Gastrocnemius medialis (tissue), 4 donors: ENCODE results near the gene CNTN4. TPM values are rescaled to one million over a fixed set of nuclear protein-coding genes. Genes with fewer than 3 reads are reported as not detected.

Experiments
- ATAC-seq, 2 donors: fragments of 150-250 bp; one replicate each; pipeline ENCODE4 v1.9.1; 2016
- DNase-seq, 2 donors: peaks; one replicate each; pipeline ENCODE4 v3.0.0-alpha.2; 2019
- H3K27ac ChIP-seq, 4 donors: fragments of 200-600 bp; sonication (generic); 1 replicate in 1 of 4; 2 replicates in 3 of 4; pipeline ENCODE4 v1.5.1; 2016 to 2018; ENCODE audit warnings: mild to moderate bottlenecking in 2 of 4, moderate library complexity in 1 of 4
- H3K27me3 ChIP-seq, 3 donors: fragments of 200-600 bp; sonication (generic) in 2 of 3; 1 replicate in 1 of 3; 2 replicates in 2 of 3; pipeline versions ENCODE4 v1.5.1 to v1.6.0; 2016 to 2019; ENCODE audit warnings: mild to moderate bottlenecking in 1 of 3, moderate library complexity in 1 of 3
- H3K36me3 ChIP-seq, 2 donors: fragments of 200-600 bp; sonication (generic) in 1 of 2; one replicate each; pipeline ENCODE4 v1.5.1; 2017 to 2018
- H3K4me1 ChIP-seq, 2 donors: fragments of 200-600 bp; sonication (generic) in 1 of 2; one replicate each; pipeline ENCODE4 v1.5.1; 2016 to 2017; ENCODE audit warnings: mild to moderate bottlenecking in 2 of 2
- H3K4me3 ChIP-seq, 4 donors: fragments of 200-600 bp; sonication (generic) in 3 of 4; 1 replicate in 1 of 4; 2 replicates in 3 of 4; pipeline ENCODE4 v1.5.1; 2016 to 2019; ENCODE audit warnings: mild to moderate bottlenecking in 2 of 4
- H3K9me3 ChIP-seq, 3 donors: fragments of 200-600 bp; sonication (generic) in 2 of 3; 1 replicate in 1 of 3; 2 replicates in 2 of 3; pipeline ENCODE4 v1.5.1; 2016 to 2019
- POLR2A ChIP-seq, 2 donors: fragments of 450-650 bp; IDR thresholded peaks; one replicate each; pipeline ENCODE4 v1.6.1; 2017; ENCODE audit warnings: antibody characterized with exemption in 2 of 2, mild to moderate bottlenecking in 2 of 2, moderate library complexity in 2 of 2
- in situ Hi-C, 4 donors: fragments of 200-750 bp; cut with MboI; loops; one replicate each; pipeline versions ENCODE4 v1.15.0 to v1.8.0; 2017; ENCODE audit warnings: low sequenced_read_pairs in 4 of 4
- intact Hi-C: fragments of 100-400 bp; cut with DNase I; formaldehyde crosslinking; loops from one replicate; pipeline ENCODE4 v1.15.1; 2023; ENCODE audit warnings: low total_unique reads
- total RNA-seq, 4 donors: library from RNA; depleted of rRNA; stranded (reverse); fragments of >200 nt; gene quantifications; one replicate each; pipeline versions ENCODE4 v1.1.0 to v1.2.3, GENCODE V29; 2016
- TF ChIP-seq, protein P1 (sequence below), 5 experiments: fragments of 450-650 bp in 3 of 5; fragments of 200-600 bp in 2 of 5; sonication (generic) in 2 of 5; IDR thresholded peaks in 4 of 5; conservative IDR thresholded peaks in 1 of 5; 1 replicate in 4 of 5; 2 replicates in 1 of 5; pipeline ENCODE4 v1.5.1; 2016 to 2019; ENCODE audit warnings: antibody characterized with exemption in 5 of 5, mild to moderate bottlenecking in 3 of 5, moderate library complexity in 3 of 5

The CNTN4 gene
- total RNA-seq, 4 donors from 2014 or later: 0.51 to 1.9 (median 1.4) TPM

- intact Hi-C loops (no loop called here), in situ Hi-C loops (no loop called here)
- no peaks in the 10 kb centered on the region for H3K4me1 ChIP-seq
- no peaks in the 10 kb centered on the region for H3K36me3 ChIP-seq
- H3K27me3 ChIP-seq: no peaks in the 10 kb centered on the region
- H3K9me3 ChIP-seq: no peaks in the 10 kb centered on the region
- DNase-seq (no peak), ATAC-seq (no peak)
- H3K27ac ChIP-seq: no peak overlapping the region
- TF ChIP-seq, protein P1, sequence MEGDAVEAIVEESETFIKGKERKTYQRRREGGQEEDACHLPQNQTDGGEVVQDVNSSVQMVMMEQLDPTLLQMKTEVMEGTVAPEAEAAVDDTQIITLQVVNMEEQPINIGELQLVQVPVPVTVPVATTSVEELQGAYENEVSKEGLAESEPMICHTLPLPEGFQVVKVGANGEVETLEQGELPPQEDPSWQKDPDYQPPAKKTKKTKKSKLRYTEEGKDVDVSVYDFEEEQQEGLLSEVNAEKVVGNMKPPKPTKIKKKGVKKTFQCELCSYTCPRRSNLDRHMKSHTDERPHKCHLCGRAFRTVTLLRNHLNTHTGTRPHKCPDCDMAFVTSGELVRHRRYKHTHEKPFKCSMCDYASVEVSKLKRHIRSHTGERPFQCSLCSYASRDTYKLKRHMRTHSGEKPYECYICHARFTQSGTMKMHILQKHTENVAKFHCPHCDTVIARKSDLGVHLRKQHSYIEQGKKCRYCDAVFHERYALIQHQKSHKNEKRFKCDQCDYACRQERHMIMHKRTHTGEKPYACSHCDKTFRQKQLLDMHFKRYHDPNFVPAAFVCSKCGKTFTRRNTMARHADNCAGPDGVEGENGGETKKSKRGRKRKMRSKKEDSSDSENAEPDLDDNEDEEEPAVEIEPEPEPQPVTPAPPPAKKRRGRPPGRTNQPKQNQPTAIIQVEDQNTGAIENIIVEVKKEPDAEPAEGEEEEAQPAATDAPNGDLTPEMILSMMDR (IDR thresholded peaks at IDR 0.05 in 4 of 5, conservative IDR thresholded peaks at IDR 0.05 in 1 of 5): no peak
- TF ChIP-seq POLR2A (IDR thresholded peaks at IDR 0.05): no peak
- no peak overlapping the region for H3K4me3 ChIP-seq
These were observed 74.0 kb downstream of the CNTN4 start for GRCh38 chr3:2172561-2173171.

- in situ Hi-C loops: no loop called here
These were observed 82.0 kb downstream of the CNTN4 start for GRCh38 chr3:2180634-2181033.

GRCh38 chr3:2198776-2199279 is 100.2 kb downstream of the CNTN4 start:
- Histone ChIP-seq H3K4me1 (no peaks in the 10 kb centered on the region), H3K36me3 (no peaks in the 10 kb centered on the region), H3K27ac (no peak overlapping the region), H3K4me3 (no peak overlapping the region), H3K27me3 (no peaks in the 10 kb centered on the region), H3K9me3 (no peaks in the 10 kb centered on the region)
- no peak for ATAC-seq
- TF ChIP-seq POLR2A (IDR thresholded peaks at IDR 0.05): no peak
- TF ChIP-seq, protein P1 (IDR thresholded peaks at IDR 0.05 in 4 of 5, conservative IDR thresholded peaks at IDR 0.05 in 1 of 5): no peak
- DNase-seq: no peak
- in situ Hi-C loops: no loop called here
- intact Hi-C loops: no loop called here

More at GRCh38 chr3:2180634-2181033, 82.0 kb downstream of the CNTN4 start:
- TF ChIP-seq POLR2A (IDR thresholded peaks at IDR 0.05): no peak
- TF ChIP-seq, protein P1 (IDR thresholded peaks at IDR 0.05 in 4 of 5, conservative IDR thresholded peaks at IDR 0.05 in 1 of 5): no peak
- intact Hi-C loops: no loop called here
- ATAC-seq (no peak), DNase-seq (no peak)
- Histone ChIP-seq H3K27me3 (no peaks in the 10 kb centered on the region), H3K9me3 (no peaks in the 10 kb centered on the region), H3K4me1 (no peaks in the 10 kb centered on the region), H3K36me3 (no peaks in the 10 kb centered on the region), H3K27ac (no peak overlapping the region), H3K4me3 (no peak overlapping the region)

DNA sequence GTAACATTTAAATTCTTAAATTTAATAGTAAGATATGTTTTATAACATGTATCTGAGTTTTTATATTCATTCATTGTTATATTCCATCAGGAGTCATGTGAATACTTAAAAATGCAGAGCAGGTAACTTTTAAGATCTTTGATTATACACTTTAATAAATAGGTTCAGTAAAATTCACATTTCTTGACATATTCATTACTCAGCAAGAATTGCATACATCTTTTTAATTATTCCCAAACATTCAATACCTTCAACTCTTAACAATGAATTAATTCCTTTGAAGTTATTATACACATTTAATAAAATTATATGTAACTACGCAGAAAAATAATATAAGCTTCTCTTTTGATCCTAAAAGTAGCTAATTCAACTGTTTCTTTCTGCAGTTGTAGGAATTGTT is 105.4 kb downstream of the CNTN4 start:
- H3K4me1 ChIP-seq: no peaks in the 10 kb centered on the region
- H3K4me3 ChIP-seq: no peak overlapping the region
- in situ Hi-C loops: no loop called here
- DNase-seq (no peak), ATAC-seq (no peak)
- no peaks in the 10 kb centered on the region for H3K9me3 ChIP-seq
- H3K36me3 ChIP-seq: no peaks in the 10 kb centered on the region
- intact Hi-C loops: no loop called here
- no peaks in the 10 kb centered on the region for H3K27me3 ChIP-seq
- H3K27ac ChIP-seq: no peak overlapping the region
- no peak for TF ChIP-seq POLR2A (IDR thresholded peaks at IDR 0.05)
- TF ChIP-seq, protein P1 (IDR thresholded peaks at IDR 0.05 in 4 of 5, conservative IDR thresholded peaks at IDR 0.05 in 1 of 5): no peak

DNA sequence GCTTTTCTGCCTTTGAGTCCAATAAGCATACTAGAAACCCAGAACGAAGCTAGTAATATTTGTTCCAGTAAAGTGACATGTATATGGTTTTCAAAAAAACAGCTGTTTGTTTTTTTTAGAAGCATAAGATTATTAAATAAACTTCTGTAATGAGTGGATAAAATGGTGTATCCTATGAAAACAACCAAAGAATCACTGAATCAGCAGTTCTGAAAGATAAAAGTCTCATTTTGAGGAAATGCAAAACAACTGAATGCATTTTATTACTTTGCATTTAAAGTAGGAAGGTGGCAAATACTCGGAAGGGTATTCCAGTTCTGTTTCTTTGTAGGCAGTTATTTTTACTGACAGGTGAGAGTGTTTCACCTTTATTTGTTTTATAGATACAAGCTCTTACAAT is 107.0 kb downstream of the CNTN4 start:
- intact Hi-C loops: no loop called here
- ATAC-seq (no peak), DNase-seq (no peak)

More for the DNA sequence above, 107.0 kb downstream of the CNTN4 start:
- Histone ChIP-seq H3K27ac (no peak overlapping the region), H3K27me3 (no peaks in the 10 kb centered on the region), H3K4me1 (no peaks in the 10 kb centered on the region), H3K9me3 (no peaks in the 10 kb centered on the region), H3K4me3 (no peak overlapping the region), H3K36me3 (no peaks in the 10 kb centered on the region)
- TF ChIP-seq POLR2A (IDR thresholded peaks at IDR 0.05): no peak
- TF ChIP-seq, protein P1 (IDR thresholded peaks at IDR 0.05 in 4 of 5, conservative IDR thresholded peaks at IDR 0.05 in 1 of 5): no peak
- in situ Hi-C loops: no loop called here
